HL-60/S4 treated with retinoic acid at 250 ng/mL for 4 days and 3 days (cell line): Measurements from ENCODE around the gene CYTH4.

Experiments
- in situ Hi-C: fragments of 300-500 bp; cut with MboI; formaldehyde crosslinking; loops from 2 replicates; pipeline ENCODE4 v1.7.0; 2022; ENCODE audit warnings: low sequenced_read_pairs

Gene CYTH4

GRCh38 chr22:37269936-37270678 lies 12.2 kb upstream of the CYTH4 start:
- in situ Hi-C loops, result no loop called here

- in situ Hi-C loops, result no loop called here
Observed at GRCh38 chr22:37270928-37271650, 11.2 kb upstream of the CYTH4 start.

GRCh38 chr22:37273126-37273845 lies 9.0 kb upstream of the CYTH4 start:
- in situ Hi-C loops, result no loop called here

GRCh38 chr22:37273846-37274225 lies 8.5 kb upstream of the CYTH4 start:
- in situ Hi-C loops, result no loop called here

GRCh38 chr22:37274380-37274862 lies 7.9 kb upstream of the CYTH4 start:
- in situ Hi-C loops, result no loop called here

- in situ Hi-C loops, result no loop called here
Observed at GRCh38 chr22:37275134-37275533, 7.2 kb upstream of the CYTH4 start.

- in situ Hi-C loops, result no loop called here
Observed at GRCh38 chr22:37275622-37276021, 6.7 kb upstream of the CYTH4 start.

GRCh38 chr22:37276776-37277175 lies 5.5 kb upstream of the CYTH4 start:
- in situ Hi-C loops, result no loop called here

- in situ Hi-C loops, result no loop called here
Observed at GRCh38 chr22:37277384-37277783, 4.9 kb upstream of the CYTH4 start.

GRCh38 chr22:37278261-37278660 lies 4.0 kb upstream of the CYTH4 start:
- in situ Hi-C loops, result no loop called here

- in situ Hi-C loops, result no loop called here
Observed at GRCh38 chr22:37279331-37280181, 2.8 kb upstream of the CYTH4 start.

- in situ Hi-C loops, result no loop called here
Observed at GRCh38 chr22:37280718-37281117, 1.6 kb upstream of the CYTH4 start.

- in situ Hi-C loops, result no loop called here
Observed at GRCh38 chr22:37281195-37281594, 1.1 kb upstream of the CYTH4 start.

GRCh38 chr22:37281646-37282384 lies 493 bp upstream of the CYTH4 start:
- in situ Hi-C loops, result no loop called here

- in situ Hi-C loops, result no loop called here
Observed at GRCh38 chr22:37283393-37283937, 1.2 kb downstream of the CYTH4 start.

- in situ Hi-C loops, result no loop called here
Observed at GRCh38 chr22:37284126-37284804, 2.0 kb downstream of the CYTH4 start.

GRCh38 chr22:37284805-37285355 lies 2.6 kb downstream of the CYTH4 start:
- in situ Hi-C loops, result no loop called here

- in situ Hi-C loops, result no loop called here
Observed at GRCh38 chr22:37285937-37286336, 3.6 kb downstream of the CYTH4 start.

GRCh38 chr22:37287550-37287951 lies 5.2 kb downstream of the CYTH4 start:
- in situ Hi-C loops, result no loop called here
